ENCODE measurements around the gene HPSE2. TPM values are rescaled to one million over a fixed set of nuclear protein-coding genes. Genes with fewer than 3 reads are reported as not detected.
A peak's percentile ranks its signal among the peaks of the same experiment; 100 is the strongest.

The HPSE2 gene
- total and polyA plus RNA-seq, 7 donors: under 0.01 to 11.8 (median 4.8) TPM

DNA sequence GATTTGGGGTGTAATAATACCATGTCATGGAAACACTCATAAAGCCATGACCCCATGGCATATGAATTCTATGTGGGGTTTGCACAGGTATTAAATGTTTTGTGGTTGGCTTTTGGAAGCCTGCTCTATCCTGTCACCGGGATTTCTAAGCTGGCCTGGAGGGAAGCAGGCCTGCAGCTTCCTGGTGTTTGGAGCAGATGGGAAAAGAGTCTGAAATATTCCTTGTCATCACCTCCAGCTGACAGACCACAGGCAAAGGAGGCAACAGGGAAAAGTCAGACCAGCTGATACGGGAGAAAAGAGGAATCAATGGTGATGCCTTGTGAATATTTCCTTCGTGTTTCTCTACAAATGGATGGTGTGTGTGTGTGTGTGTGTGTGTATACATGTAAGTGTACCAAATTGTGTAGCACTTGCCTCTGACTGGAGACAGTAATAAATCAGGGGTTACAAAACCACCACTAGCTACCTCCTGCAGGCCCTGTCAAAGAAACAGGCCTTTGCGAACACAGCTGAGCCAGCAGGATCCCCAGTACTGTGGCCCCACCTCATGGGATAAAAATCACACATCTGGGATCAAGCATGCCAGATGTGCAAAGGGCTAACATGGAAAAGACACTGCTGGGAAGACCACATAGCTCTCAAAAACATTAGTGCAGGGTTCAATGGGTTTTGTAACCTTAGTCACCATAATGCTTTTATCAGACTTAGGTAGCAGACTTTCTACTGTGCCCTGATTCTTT, 668.1 kb downstream of the HPSE2 start:
- Histone ChIP-seq H3K4me1 (peaks cover 0 to 31% (median 26%) of the 10 kb centered on the region in 4 donors), H3K27me3 (no peaks in the 10 kb centered on the region), H3K4me3 (no peak overlapping the region), H3K36me3 (no peaks in the 10 kb centered on the region), H3K27ac (peak overlapping the region in 2 of 4 donors; percentile 5 to 21), H3K9me3 (no peaks in the 10 kb centered on the region)
- intact Hi-C loops (cut with DNase I): loop anchor here (5.0 kb wide), 1 partner anchor 45 kb away; no protein-coding TSS in a partner anchor
- DNase-seq: no peak
- 66% methylated on average over 4 of the region's 4 CpGs for WGBS, 2 donors
- TF ChIP-seq, protein P1, sequence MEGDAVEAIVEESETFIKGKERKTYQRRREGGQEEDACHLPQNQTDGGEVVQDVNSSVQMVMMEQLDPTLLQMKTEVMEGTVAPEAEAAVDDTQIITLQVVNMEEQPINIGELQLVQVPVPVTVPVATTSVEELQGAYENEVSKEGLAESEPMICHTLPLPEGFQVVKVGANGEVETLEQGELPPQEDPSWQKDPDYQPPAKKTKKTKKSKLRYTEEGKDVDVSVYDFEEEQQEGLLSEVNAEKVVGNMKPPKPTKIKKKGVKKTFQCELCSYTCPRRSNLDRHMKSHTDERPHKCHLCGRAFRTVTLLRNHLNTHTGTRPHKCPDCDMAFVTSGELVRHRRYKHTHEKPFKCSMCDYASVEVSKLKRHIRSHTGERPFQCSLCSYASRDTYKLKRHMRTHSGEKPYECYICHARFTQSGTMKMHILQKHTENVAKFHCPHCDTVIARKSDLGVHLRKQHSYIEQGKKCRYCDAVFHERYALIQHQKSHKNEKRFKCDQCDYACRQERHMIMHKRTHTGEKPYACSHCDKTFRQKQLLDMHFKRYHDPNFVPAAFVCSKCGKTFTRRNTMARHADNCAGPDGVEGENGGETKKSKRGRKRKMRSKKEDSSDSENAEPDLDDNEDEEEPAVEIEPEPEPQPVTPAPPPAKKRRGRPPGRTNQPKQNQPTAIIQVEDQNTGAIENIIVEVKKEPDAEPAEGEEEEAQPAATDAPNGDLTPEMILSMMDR (IDR thresholded peaks at IDR 0.05): no peak
- no peak for TF ChIP-seq EP300 (IDR thresholded peaks at IDR 0.05)
- no peak for TF ChIP-seq POLR2AphosphoS5 (IDR thresholded peaks at IDR 0.05)
- TF ChIP-seq POLR2A (IDR thresholded peaks at IDR 0.05): no peak

GRCh38 chr10:98563811-98564210, 671.8 kb downstream of the HPSE2 start:
- TF ChIP-seq POLR2A (IDR thresholded peaks at IDR 0.05) (no peak), EP300 (IDR thresholded peaks at IDR 0.05) (no peak), POLR2AphosphoS5 (IDR thresholded peaks at IDR 0.05) (no peak)
- TF ChIP-seq, protein P1 (IDR thresholded peaks at IDR 0.05): no peak
- H3K4me3 ChIP-seq: no peak overlapping the region
- intact Hi-C loops (cut with DNase I): no loop called here
- H3K27me3 ChIP-seq: no peaks in the 10 kb centered on the region
- no peak for DNase-seq
- 44 to 57% methylated on average over 2 of the region's 2 CpGs for WGBS, 2 donors
- peaks cover 0 to 14% (median 9%) of the 10 kb centered on the region in 4 donors for H3K4me1 ChIP-seq
- H3K9me3 ChIP-seq: no peaks in the 10 kb centered on the region
- no peaks in the 10 kb centered on the region for H3K36me3 ChIP-seq
- H3K27ac ChIP-seq: peak overlapping the region in 2 of 4 donors; percentile 31 to 45

DNA sequence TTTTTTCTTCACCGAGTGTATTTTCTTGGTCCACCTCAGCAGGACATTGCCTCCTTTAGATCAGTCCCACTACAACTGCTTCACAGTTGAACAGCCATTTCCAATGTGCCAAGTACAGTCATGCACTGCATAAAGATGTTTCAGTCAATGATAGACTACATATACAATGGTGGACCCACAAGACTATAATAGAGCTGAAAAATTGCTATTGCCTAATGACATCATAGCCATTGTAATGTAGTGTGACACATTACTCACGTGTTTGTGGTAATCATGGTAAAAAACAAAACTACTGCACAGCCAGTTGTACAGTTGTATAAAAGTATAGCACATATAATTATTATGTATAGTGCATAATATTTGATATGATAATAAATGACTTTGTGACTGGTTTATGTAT, 675.1 kb downstream of the HPSE2 start:
- 61 to 89% methylated on average over 2 of the region's 2 CpGs for WGBS, 2 donors
- intact Hi-C loops (cut with DNase I): no loop called here

DNA sequence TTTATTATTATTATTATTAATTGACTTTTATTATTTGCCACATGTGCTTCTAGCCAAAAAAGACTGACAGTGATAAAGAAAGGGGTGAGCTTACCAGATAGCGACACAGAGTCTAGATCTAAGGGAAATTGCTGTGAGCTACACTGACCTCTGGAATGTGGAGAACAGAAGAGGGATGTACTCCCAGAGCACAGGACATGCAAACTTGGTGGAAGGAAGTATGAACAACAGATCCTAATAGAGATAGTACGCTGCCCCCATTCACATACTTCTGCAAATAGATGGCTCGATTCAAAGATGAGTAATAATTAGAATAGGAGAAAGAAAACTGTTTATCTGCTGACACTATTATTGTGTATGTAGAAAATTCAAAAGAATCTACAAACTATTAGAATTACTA, 679.6 kb downstream of the HPSE2 start:
- Histone ChIP-seq H3K27ac (no peak overlapping the region), H3K27me3 (no peaks in the 10 kb centered on the region), H3K36me3 (no peaks in the 10 kb centered on the region), H3K4me1 (peaks cover 0 to 10% (median 3%) of the 10 kb centered on the region in 4 donors), H3K9me3 (no peaks in the 10 kb centered on the region), H3K4me3 (no peak overlapping the region)
- intact Hi-C loops (cut with DNase I): no loop called here
- WGBS, 2 donors: 66 to 80% methylated on average over 3 of the region's 3 CpGs
- no peak for DNase-seq
- TF ChIP-seq EP300 (IDR thresholded peaks at IDR 0.05): no peak
- no peak for TF ChIP-seq POLR2A (IDR thresholded peaks at IDR 0.05)
- TF ChIP-seq, protein P1 (IDR thresholded peaks at IDR 0.05): no peak
- no peak for TF ChIP-seq POLR2AphosphoS5 (IDR thresholded peaks at IDR 0.05)

More for the DNA sequence above, 675.1 kb downstream of the HPSE2 start:
- Histone ChIP-seq H3K27me3 (no peaks in the 10 kb centered on the region), H3K27ac (no peak overlapping the region), H3K4me1 (peaks cover 0 to 14% (median 10%) of the 10 kb centered on the region in 4 donors), H3K4me3 (no peak overlapping the region), H3K36me3 (no peaks in the 10 kb centered on the region), H3K9me3 (no peaks in the 10 kb centered on the region)
- TF ChIP-seq POLR2AphosphoS5 (IDR thresholded peaks at IDR 0.05) (no peak), POLR2A (IDR thresholded peaks at IDR 0.05) (no peak), EP300 (IDR thresholded peaks at IDR 0.05) (no peak)
- TF ChIP-seq, protein P1 (IDR thresholded peaks at IDR 0.05): no peak
- DNase-seq: no peak

Data from sigmoid colon (tissue), 7 donors.